Body of pancreas (tissue), 4 donors: ENCODE results near the gene LRRIQ1.

Experiments used
- POLR2A ChIP-seq, 3 donors: fragments of 450-650 bp; IDR thresholded peaks; one replicate each; pipeline ENCODE4 v1.6.1; 2016; ENCODE audit warnings: antibody characterized with exemption in 3 of 3, mild to moderate bottlenecking in 2 of 3
- TF ChIP-seq, protein P1 (sequence below), 7 experiments: fragments of 450-650 bp in 4 of 7; fragments of 200-600 bp in 3 of 7; sonication (generic) in 3 of 7; IDR thresholded peaks; one replicate each; pipeline ENCODE4 v1.5.1; 2016 to 2019; ENCODE audit warnings: antibody characterized with exemption in 7 of 7

DNA sequence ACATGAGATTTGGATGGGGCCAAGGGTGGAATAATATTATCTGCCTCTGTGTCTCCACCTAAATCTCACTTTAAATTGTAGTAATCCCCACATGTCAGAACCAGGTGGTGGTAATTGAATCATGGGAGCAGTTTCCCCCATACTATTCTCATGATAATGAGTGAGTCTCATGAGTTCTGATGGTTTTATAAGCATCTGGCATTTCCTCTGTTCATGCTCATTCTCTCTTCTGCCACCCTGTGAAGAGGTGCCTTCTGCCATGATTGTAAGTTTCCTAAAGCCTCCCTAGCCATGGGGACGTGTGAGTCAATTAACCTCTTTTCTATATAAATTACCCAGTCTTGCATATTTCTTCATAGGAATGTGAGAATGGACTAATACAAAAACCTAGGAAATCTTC lies 29.9 kb upstream of the LRRIQ1 start:
- TF ChIP-seq, protein P1, sequence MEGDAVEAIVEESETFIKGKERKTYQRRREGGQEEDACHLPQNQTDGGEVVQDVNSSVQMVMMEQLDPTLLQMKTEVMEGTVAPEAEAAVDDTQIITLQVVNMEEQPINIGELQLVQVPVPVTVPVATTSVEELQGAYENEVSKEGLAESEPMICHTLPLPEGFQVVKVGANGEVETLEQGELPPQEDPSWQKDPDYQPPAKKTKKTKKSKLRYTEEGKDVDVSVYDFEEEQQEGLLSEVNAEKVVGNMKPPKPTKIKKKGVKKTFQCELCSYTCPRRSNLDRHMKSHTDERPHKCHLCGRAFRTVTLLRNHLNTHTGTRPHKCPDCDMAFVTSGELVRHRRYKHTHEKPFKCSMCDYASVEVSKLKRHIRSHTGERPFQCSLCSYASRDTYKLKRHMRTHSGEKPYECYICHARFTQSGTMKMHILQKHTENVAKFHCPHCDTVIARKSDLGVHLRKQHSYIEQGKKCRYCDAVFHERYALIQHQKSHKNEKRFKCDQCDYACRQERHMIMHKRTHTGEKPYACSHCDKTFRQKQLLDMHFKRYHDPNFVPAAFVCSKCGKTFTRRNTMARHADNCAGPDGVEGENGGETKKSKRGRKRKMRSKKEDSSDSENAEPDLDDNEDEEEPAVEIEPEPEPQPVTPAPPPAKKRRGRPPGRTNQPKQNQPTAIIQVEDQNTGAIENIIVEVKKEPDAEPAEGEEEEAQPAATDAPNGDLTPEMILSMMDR (IDR thresholded peaks at IDR 0.05), result no peak
- TF ChIP-seq POLR2A (IDR thresholded peaks at IDR 0.05), result no peak
